CD14-positive monocyte (primary cell): ENCODE results near the gene SLC25A21. TPM values are rescaled to one million over a fixed set of nuclear protein-coding genes. Genes with fewer than 3 reads are reported as not detected.

ENCODE experiments used
- DNase-seq, 3 donors: peaks; one replicate each; pipeline ENCODE4 v3.0.0-alpha.2; 2011 to 2022
- H2AFZ ChIP-seq: 2 replicates; pipeline ENCODE4 v1.6.0; 2012; ENCODE audit warnings: mild to moderate bottlenecking, low read depth, low read length, inconsistent platforms; ENCODE audit not compliant: insufficient read depth, poor library complexity, severe bottlenecking
- H3K27ac ChIP-seq, 2 donors: 1 replicate in 1 of 2; 2 replicates in 1 of 2; pipeline ENCODE4 v1.5.1; 2012 to 2013; ENCODE audit warnings: low read length in 2 of 2, control low read depth in 1 of 2, inconsistent platforms in 1 of 2, low read depth in 1 of 2, mild to moderate bottlenecking in 1 of 2
- H3K27me3 ChIP-seq, 2 donors: one replicate each; pipeline versions ENCODE4 v1.6.0 to v1.6.1; 2011 to 2013; ENCODE audit warnings: low read length in 2 of 2; ENCODE audit not compliant: control insufficient read depth in 2 of 2, insufficient read depth in 2 of 2
- H3K36me3 ChIP-seq, 2 donors: replicated peaks in 1 of 2; 1 replicate in 1 of 2; 2 replicates in 1 of 2; pipeline versions ENCODE4 v1.5.1 to v1.6.1; 2012 to 2013; ENCODE audit warnings: low read length in 2 of 2, control low read depth in 1 of 2, inconsistent platforms in 1 of 2, mild to moderate bottlenecking in 1 of 2; ENCODE audit not compliant: insufficient read depth in 2 of 2, control insufficient read depth in 1 of 2
- H3K4me1 ChIP-seq, 2 donors: 1 replicate in 1 of 2; 2 replicates in 1 of 2; pipeline versions ENCODE4 v1.5.1 to v1.6.1; 2012 to 2013; ENCODE audit warnings: low read length in 2 of 2, control low read depth in 1 of 2, inconsistent platforms in 1 of 2, mild to moderate bottlenecking in 1 of 2, moderate library complexity in 1 of 2; ENCODE audit not compliant: insufficient read depth in 2 of 2, control insufficient read depth in 1 of 2
- H3K4me2 ChIP-seq: replicated peaks from 2 replicates; pipeline ENCODE3; 2012; ENCODE audit warnings: low read length, moderate library complexity, mild to moderate bottlenecking; ENCODE audit not compliant: poor library complexity, severe bottlenecking; ENCODE audit errors: extremely low read depth
- H3K4me3 ChIP-seq, 3 experiments: fragments of 200-600 bp in 1 of 3; sonication (generic) in 1 of 3; replicated peaks in 1 of 3; 1 replicate in 2 of 3; 2 replicates in 1 of 3; pipeline ENCODE4 v1.5.1; 2011 to 2013; ENCODE audit warnings: low read length in 3 of 3, mild to moderate bottlenecking in 3 of 3, control low read depth in 2 of 3, low read depth in 2 of 3, inconsistent platforms in 1 of 3, moderate library complexity in 1 of 3
- H3K79me2 ChIP-seq: 2 replicates; pipeline ENCODE4 v1.6.0; 2012; ENCODE audit warnings: mild to moderate bottlenecking, control low read depth, inconsistent platforms, low read length, moderate library complexity; ENCODE audit not compliant: insufficient read depth
- H3K9ac ChIP-seq: 2 replicates; pipeline ENCODE4 v1.6.0; 2017; ENCODE audit warnings: low read length, mild to moderate bottlenecking; ENCODE audit not compliant: insufficient read depth, poor library complexity, severe bottlenecking
- H3K9me3 ChIP-seq, 2 donors: replicated peaks in 1 of 2; 1 replicate in 1 of 2; 2 replicates in 1 of 2; pipeline versions ENCODE4 v1.5.1 to v1.6.1; 2012 to 2013; ENCODE audit warnings: low read length in 2 of 2, control low read depth in 1 of 2; ENCODE audit not compliant: control insufficient read depth in 1 of 2, insufficient read depth in 1 of 2
- H4K20me1 ChIP-seq: 2 replicates; pipeline ENCODE4 v1.6.0; 2012; ENCODE audit warnings: mild to moderate bottlenecking, low read length, control low read depth, moderate library complexity; ENCODE audit not compliant: insufficient read depth
- H3K27ac Mint-ChIP-seq, 7 donors: one replicate each; pipeline ENCODE4 v1.8.0; 2020; ENCODE audit warnings: mild to moderate bottlenecking in 7 of 7, mixed read lengths in 7 of 7, moderate library complexity in 6 of 7, inconsistent platforms in 2 of 7
- H3K27me3 Mint-ChIP-seq, 3 donors: one replicate each; pipeline ENCODE4 v1.8.0; 2021 to 2022; ENCODE audit warnings: low read depth in 3 of 3, mild to moderate bottlenecking in 3 of 3, mixed read lengths in 3 of 3, moderate library complexity in 3 of 3, inconsistent platforms in 1 of 3
- H3K36me3 Mint-ChIP-seq, 2 donors: one replicate each; pipeline ENCODE4 v1.8.0; 2020; ENCODE audit warnings: mixed read lengths in 2 of 2, inconsistent platforms in 1 of 2, mild to moderate bottlenecking in 1 of 2
- H3K4me1 Mint-ChIP-seq: one replicate; pipeline ENCODE4 v1.8.0; 2020; ENCODE audit warnings: mild to moderate bottlenecking, mixed read lengths
- H3K4me3 Mint-ChIP-seq, 2 donors: one replicate each; pipeline ENCODE4 v1.8.0; 2020; ENCODE audit warnings: mild to moderate bottlenecking in 2 of 2, mixed read lengths in 2 of 2, moderate library complexity in 1 of 2
- H3K9me3 Mint-ChIP-seq, 7 donors: one replicate each; pipeline ENCODE4 v1.8.0; 2020 to 2022; ENCODE audit warnings: mixed read lengths in 7 of 7, mild to moderate bottlenecking in 6 of 7, moderate library complexity in 6 of 7, inconsistent platforms in 2 of 7
- WGBS: methylation state at CpG from one replicate; pipeline ENCODE4 v1.1.5; 2013; ENCODE audit warnings: missing lambda C conversion rate; ENCODE audit not compliant: insufficient coverage; 5-methylcytosine and 5-hydroxymethylcytosine counted together
- intact Hi-C, 2 donors: fragments of 100-400 bp; cut with micrococcal nuclease; formaldehyde crosslinking; loops; one replicate each; pipeline versions ENCODE4 v1.15.0 to v1.15.1; 2023
- polyA plus RNA-seq, 3 donors: library from polyadenylated mRNA; depleted of rRNA in 1 of 3; unstranded in 2 of 3; stranded (reverse) in 1 of 3; fragments of 300-500 nt in 2 of 3; fragments of >200 nt in 1 of 3; fragmentation: Illumina TruSeq in 2 of 3; gene quantifications; 1 replicate in 2 of 3; 2 replicates in 1 of 3; pipeline ENCODE4 v1.2.3, GENCODE V29; 2012 to 2021
- TF ChIP-seq, protein P1 (sequence below): fragments of 200-600 bp; IDR thresholded peaks from one replicate; pipeline ENCODE4 v1.8.0; 2022; ENCODE audit warnings: antibody characterized with exemption, mild to moderate bottlenecking

The SLC25A21 gene
- polyA plus RNA-seq, 3 donors, result not detected

DNA sequence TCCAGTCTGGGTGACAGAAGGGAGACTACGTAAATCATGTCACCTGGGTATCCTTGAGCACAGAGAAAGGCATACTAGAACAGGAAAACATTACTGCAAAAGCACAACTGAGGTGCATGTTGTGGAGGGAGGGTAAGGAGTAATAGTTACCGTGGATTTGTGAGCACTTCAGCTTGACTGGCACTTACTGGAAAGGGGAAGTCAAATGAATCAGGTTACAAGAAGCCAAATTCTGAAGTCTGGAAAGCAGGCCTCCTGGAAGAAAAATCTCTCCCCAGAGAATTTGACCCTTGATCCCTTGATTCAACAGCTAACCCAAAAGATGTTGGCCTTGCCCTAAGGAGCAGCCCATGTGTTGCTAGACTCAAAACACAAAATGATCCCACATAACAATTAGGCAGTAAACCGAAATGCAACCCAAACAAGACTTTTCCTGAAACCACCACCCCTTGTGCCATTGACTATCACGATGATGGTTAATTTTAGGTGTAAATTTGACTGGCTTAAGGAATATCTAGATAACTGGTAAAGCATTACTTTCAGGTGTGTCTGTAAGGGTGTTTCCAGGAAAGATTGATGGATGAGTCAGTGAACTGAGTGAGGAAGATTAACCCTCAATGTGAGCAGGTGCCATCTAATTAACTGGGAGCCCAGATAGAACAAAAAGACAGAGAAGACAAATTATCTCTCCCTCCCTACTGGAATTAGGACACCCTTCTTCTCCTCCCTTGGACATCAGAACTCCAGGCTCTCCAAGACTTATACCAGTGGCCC lies 108.8 kb downstream of the SLC25A21 start:
- no peak for DNase-seq
- H3K4me3 Mint-ChIP-seq, result no peak overlapping the region

DNA sequence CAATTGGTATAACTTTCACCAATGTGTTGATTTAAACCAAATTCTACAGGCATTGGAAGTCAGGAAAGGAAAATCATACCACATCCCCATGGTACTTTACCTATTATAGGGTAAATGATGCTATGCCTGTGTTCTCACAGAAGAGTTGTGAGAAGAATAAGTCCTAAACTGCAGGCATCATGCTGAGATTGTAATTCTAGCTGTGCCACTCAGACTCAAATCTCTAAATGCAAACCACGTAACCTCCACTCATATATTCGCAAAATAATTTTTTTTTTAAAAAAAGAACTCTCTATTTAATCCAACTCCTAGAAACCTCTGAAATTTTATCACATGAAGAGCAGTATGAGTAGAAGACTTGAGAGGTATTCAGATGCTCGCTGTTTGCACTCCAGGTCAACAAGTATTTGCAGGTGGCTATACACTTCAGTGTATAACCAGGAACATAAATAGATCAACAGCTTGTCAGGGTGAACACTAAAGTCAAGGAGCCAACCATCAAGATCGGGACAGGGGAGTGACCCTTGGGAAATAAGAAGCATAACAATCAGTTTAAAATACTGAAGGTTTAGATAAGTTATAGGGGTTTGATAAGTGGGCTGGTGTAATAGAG lies 110.1 kb downstream of the SLC25A21 start:
- H3K27me3 Mint-ChIP-seq, result peaks cover 0 to 2% (median 2%) of the 10 kb centered on the region in 3 donors
- Histone ChIP-seq H2AFZ (no peak overlapping the region), H4K20me1 (no peaks in the 10 kb centered on the region), H3K4me2 (no peak overlapping the region), H3K27ac (no peak overlapping the region), H3K79me2 (no peaks in the 10 kb centered on the region), H3K36me3 (no peaks in the 10 kb centered on the region), H3K4me1 (no peaks in the 10 kb centered on the region), H3K9me3 (no peaks in the 10 kb centered on the region), H3K4me3 (no peak overlapping the region), H3K9ac (no peak overlapping the region), H3K27me3 (no peaks in the 10 kb centered on the region)
- H3K36me3 Mint-ChIP-seq, result no peaks in the 10 kb centered on the region
- TF ChIP-seq, protein P1, sequence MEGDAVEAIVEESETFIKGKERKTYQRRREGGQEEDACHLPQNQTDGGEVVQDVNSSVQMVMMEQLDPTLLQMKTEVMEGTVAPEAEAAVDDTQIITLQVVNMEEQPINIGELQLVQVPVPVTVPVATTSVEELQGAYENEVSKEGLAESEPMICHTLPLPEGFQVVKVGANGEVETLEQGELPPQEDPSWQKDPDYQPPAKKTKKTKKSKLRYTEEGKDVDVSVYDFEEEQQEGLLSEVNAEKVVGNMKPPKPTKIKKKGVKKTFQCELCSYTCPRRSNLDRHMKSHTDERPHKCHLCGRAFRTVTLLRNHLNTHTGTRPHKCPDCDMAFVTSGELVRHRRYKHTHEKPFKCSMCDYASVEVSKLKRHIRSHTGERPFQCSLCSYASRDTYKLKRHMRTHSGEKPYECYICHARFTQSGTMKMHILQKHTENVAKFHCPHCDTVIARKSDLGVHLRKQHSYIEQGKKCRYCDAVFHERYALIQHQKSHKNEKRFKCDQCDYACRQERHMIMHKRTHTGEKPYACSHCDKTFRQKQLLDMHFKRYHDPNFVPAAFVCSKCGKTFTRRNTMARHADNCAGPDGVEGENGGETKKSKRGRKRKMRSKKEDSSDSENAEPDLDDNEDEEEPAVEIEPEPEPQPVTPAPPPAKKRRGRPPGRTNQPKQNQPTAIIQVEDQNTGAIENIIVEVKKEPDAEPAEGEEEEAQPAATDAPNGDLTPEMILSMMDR, result no peak
- H3K4me1 Mint-ChIP-seq, result no peaks in the 10 kb centered on the region
- no peak overlapping the region for H3K4me3 Mint-ChIP-seq
- no peak overlapping the region for H3K27ac Mint-ChIP-seq
- no peak for DNase-seq
- 14% methylated on average over 1 of the region's 4 CpGs for WGBS
- H3K9me3 Mint-ChIP-seq, result peaks cover 0 to 6% (median 0%) of the 10 kb centered on the region in 7 donors
- intact Hi-C loops, result no loop called here

More for the DNA sequence above, 108.8 kb downstream of the SLC25A21 start:
- H3K9me3 ChIP-seq, result no peaks in the 10 kb centered on the region
- H3K9ac ChIP-seq, result no peak overlapping the region
- no peaks in the 10 kb centered on the region for H3K79me2 ChIP-seq
- no peaks in the 10 kb centered on the region for H3K36me3 ChIP-seq
- Mint-ChIP-seq H3K27ac (no peak overlapping the region), H3K27me3 (peaks cover 0 to 2% (median 2%) of the 10 kb centered on the region in 3 donors), H3K4me1 (no peaks in the 10 kb centered on the region), H3K9me3 (peaks cover 0 to 6% (median 0%) of the 10 kb centered on the region in 7 donors), H3K36me3 (no peaks in the 10 kb centered on the region)
- TF ChIP-seq, protein P1, result no peak
- 40% methylated on average over 2 of the region's 4 CpGs for whole genome bisulfite sequencing
- no peak overlapping the region for H3K27ac ChIP-seq
- no peak overlapping the region for H3K4me3 ChIP-seq
- no peaks in the 10 kb centered on the region for H3K27me3 ChIP-seq
- no peak overlapping the region for H2AFZ ChIP-seq
- no peaks in the 10 kb centered on the region for H4K20me1 ChIP-seq
- H3K4me2 ChIP-seq, result no peak overlapping the region
- H3K4me1 ChIP-seq, result no peaks in the 10 kb centered on the region
- intact Hi-C loops, result no loop called here
